GM12865 (cell line): Measurements from ENCODE around the gene GDAP1L1.

Experiments used
- DNase-seq: peaks from one replicate; pipeline ENCODE4 v3.0.0; 2010; ENCODE audit warnings: low read depth
- H3K4me3 ChIP-seq: 2 replicates; pipeline ENCODE4 v1.5.1; 2011; ENCODE audit warnings: mild to moderate bottlenecking, low read depth, low read length, control low read depth
- CTCF ChIP-seq: IDR thresholded peaks from 2 replicates; pipeline ENCODE4 v1.5.1; 2011; ENCODE audit warnings: low read length, control low read depth, low read depth, inconsistent platforms; ENCODE audit not compliant: insufficient read depth; ENCODE audit errors: missing control alignments

The GDAP1L1 gene

GRCh38 chr20:44219170-44219730 lies 27.9 kb upstream of the GDAP1L1 start:
- no peak overlapping the region for H3K4me3 ChIP-seq
- DNase-seq, result no peak
- no peak for TF ChIP-seq CTCF

GRCh38 chr20:44219791-44220190 lies 27.3 kb upstream of the GDAP1L1 start:
- TF ChIP-seq CTCF, result no peak
- no peak for DNase-seq
- no peak overlapping the region for H3K4me3 ChIP-seq

GRCh38 chr20:44221368-44221954 lies 25.6 kb upstream of the GDAP1L1 start:
- no peak for DNase-seq
- TF ChIP-seq CTCF, result no peak
- H3K4me3 ChIP-seq, result no peak overlapping the region

GRCh38 chr20:44222027-44222426 lies 25.1 kb upstream of the GDAP1L1 start:
- no peak overlapping the region for H3K4me3 ChIP-seq
- DNase-seq, result no peak
- TF ChIP-seq CTCF, result no peak

- no peak for TF ChIP-seq CTCF
- H3K4me3 ChIP-seq, result no peak overlapping the region
- DNase-seq, result no peak
These were observed 24.3 kb upstream of the GDAP1L1 start for GRCh38 chr20:44222633-44223368.

- TF ChIP-seq CTCF, result no peak
These were observed 23.4 kb upstream of the GDAP1L1 start for GRCh38 chr20:44223721-44224120.

More at GRCh38 chr20:44223721-44224120, 23.4 kb upstream of the GDAP1L1 start:
- DNase-seq, result no peak
- H3K4me3 ChIP-seq, result no peak overlapping the region
